Ishikawa (cell line): Measurements from ENCODE around the gene KIF3C.

Source experiments
- CEBPB ChIP-seq: IDR thresholded peaks from 2 replicates; pipeline ENCODE4 v1.6.1; 2012
- CREB1 ChIP-seq: IDR thresholded peaks from 2 replicates; pipeline ENCODE4 v1.6.1; 2012; ENCODE audit warnings: low read depth
- EGR1 ChIP-seq: IDR thresholded peaks from 2 replicates; pipeline ENCODE4 v1.6.1; 2012
- EP300 ChIP-seq: IDR thresholded peaks from 2 replicates; pipeline ENCODE4 v1.6.1; 2012; ENCODE audit warnings: borderline replicate concordance
- FOXM1 ChIP-seq: IDR thresholded peaks from 2 replicates; pipeline ENCODE4 v1.6.1; 2012; ENCODE audit warnings: low read depth, borderline replicate concordance
- NFIC ChIP-seq: IDR thresholded peaks from 2 replicates; pipeline ENCODE4 v1.6.1; 2012
- RAD21 ChIP-seq: IDR thresholded peaks from 2 replicates; pipeline ENCODE4 v1.6.1; 2012; ENCODE audit warnings: low read depth
- TAF1 ChIP-seq: IDR thresholded peaks from 2 replicates; pipeline ENCODE4 v1.6.1; 2012; ENCODE audit warnings: low read depth, mild to moderate bottlenecking
- TCF12 ChIP-seq: IDR thresholded peaks from 2 replicates; pipeline ENCODE4 v1.6.1; 2012; ENCODE audit warnings: low read depth
- TEAD4 ChIP-seq: IDR thresholded peaks from 2 replicates; pipeline ENCODE4 v1.6.1; 2012
- YY1 ChIP-seq: IDR thresholded peaks from 2 replicates; pipeline ENCODE4 v1.6.1; 2012; ENCODE audit warnings: low read depth
- ZBTB7A ChIP-seq: IDR thresholded peaks from 2 replicates; pipeline ENCODE4 v1.6.1; 2012; ENCODE audit warnings: low read depth
- TF ChIP-seq, protein P1 (sequence below): IDR thresholded peaks from 2 replicates; pipeline ENCODE4 v1.6.1; 2012; ENCODE audit warnings: low read depth, mild to moderate bottlenecking
- TF ChIP-seq, protein P2 (sequence below): IDR thresholded peaks from 2 replicates; pipeline ENCODE4 v1.6.1; 2012
- TF ChIP-seq, protein P3 (sequence below): IDR thresholded peaks from 2 replicates; pipeline ENCODE4 v1.6.1; 2012

KIF3C gene

DNA sequence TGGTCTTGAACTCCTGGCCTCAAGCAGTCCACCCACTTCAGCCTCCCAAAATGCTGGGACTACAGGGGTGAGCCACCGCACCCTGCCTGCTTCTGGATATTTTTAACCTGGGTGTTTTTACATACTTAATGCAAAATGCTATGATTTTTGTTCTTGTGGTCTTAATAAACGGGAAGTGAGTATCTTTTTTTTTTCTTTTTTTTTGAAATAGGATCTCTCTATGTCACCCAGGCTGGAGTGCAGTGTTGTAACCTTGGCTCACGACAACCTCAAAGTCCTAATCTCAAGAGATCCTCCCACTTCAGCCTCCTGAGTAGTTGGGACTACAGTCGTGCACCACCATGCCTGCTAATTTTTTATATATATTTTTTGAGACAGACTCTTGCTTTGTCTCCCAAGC, 84.8 kb downstream of the KIF3C start:
- no peak for TF ChIP-seq TCF12
- TF ChIP-seq YY1 = no peak
- no peak for TF ChIP-seq FOXM1
- TF ChIP-seq EP300 = no peak
- no peak for TF ChIP-seq NFIC
- TF ChIP-seq, protein P1, sequence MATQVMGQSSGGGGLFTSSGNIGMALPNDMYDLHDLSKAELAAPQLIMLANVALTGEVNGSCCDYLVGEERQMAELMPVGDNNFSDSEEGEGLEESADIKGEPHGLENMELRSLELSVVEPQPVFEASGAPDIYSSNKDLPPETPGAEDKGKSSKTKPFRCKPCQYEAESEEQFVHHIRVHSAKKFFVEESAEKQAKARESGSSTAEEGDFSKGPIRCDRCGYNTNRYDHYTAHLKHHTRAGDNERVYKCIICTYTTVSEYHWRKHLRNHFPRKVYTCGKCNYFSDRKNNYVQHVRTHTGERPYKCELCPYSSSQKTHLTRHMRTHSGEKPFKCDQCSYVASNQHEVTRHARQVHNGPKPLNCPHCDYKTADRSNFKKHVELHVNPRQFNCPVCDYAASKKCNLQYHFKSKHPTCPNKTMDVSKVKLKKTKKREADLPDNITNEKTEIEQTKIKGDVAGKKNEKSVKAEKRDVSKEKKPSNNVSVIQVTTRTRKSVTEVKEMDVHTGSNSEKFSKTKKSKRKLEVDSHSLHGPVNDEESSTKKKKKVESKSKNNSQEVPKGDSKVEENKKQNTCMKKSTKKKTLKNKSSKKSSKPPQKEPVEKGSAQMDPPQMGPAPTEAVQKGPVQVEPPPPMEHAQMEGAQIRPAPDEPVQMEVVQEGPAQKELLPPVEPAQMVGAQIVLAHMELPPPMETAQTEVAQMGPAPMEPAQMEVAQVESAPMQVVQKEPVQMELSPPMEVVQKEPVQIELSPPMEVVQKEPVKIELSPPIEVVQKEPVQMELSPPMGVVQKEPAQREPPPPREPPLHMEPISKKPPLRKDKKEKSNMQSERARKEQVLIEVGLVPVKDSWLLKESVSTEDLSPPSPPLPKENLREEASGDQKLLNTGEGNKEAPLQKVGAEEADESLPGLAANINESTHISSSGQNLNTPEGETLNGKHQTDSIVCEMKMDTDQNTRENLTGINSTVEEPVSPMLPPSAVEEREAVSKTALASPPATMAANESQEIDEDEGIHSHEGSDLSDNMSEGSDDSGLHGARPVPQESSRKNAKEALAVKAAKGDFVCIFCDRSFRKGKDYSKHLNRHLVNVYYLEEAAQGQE = no peak
- TF ChIP-seq TAF1 = no peak
- TF ChIP-seq CEBPB = no peak
- TF ChIP-seq EGR1 = no peak
- TF ChIP-seq RAD21 = no peak
- TF ChIP-seq, protein P2, sequence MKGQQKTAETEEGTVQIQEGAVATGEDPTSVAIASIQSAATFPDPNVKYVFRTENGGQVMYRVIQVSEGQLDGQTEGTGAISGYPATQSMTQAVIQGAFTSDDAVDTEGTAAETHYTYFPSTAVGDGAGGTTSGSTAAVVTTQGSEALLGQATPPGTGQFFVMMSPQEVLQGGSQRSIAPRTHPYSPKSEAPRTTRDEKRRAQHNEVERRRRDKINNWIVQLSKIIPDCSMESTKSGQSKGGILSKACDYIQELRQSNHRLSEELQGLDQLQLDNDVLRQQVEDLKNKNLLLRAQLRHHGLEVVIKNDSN = no peak
- no peak for TF ChIP-seq CREB1
- TF ChIP-seq, protein P3, sequence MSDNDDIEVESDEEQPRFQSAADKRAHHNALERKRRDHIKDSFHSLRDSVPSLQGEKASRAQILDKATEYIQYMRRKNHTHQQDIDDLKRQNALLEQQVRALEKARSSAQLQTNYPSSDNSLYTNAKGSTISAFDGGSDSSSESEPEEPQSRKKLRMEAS = no peak
- no peak for TF ChIP-seq TEAD4
- no peak for TF ChIP-seq ZBTB7A

DNA sequence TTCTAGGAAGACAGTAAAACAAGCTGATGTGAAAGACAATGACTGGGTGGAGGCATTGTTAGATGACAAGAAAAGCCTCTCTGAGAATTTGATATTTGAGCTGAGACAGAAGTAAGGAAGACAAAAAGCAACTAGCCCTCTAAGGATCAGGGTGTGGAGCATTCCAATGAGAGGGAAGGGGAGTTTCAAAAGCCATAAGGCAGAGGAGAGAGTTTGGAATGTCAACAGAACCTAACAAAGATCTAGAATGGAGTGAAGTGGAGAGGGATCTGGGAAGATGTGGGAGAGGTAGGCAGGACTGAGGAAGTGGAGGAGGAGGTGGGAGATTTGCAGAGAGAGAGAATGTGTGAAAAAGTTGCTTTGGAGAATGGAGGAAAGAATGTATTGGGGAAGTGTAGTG, 86.7 kb downstream of the KIF3C start:
- TF ChIP-seq TCF12 = no peak
- no peak for TF ChIP-seq CREB1
- TF ChIP-seq NFIC = no peak
- TF ChIP-seq, protein P1 = no peak
- TF ChIP-seq EGR1 = no peak
- no peak for TF ChIP-seq YY1
- TF ChIP-seq CEBPB = no peak
- TF ChIP-seq EP300 = no peak
- no peak for TF ChIP-seq TEAD4
- TF ChIP-seq RAD21 = no peak
- TF ChIP-seq, protein P2 = no peak
- TF ChIP-seq TAF1 = no peak
- no peak for TF ChIP-seq ZBTB7A

DNA sequence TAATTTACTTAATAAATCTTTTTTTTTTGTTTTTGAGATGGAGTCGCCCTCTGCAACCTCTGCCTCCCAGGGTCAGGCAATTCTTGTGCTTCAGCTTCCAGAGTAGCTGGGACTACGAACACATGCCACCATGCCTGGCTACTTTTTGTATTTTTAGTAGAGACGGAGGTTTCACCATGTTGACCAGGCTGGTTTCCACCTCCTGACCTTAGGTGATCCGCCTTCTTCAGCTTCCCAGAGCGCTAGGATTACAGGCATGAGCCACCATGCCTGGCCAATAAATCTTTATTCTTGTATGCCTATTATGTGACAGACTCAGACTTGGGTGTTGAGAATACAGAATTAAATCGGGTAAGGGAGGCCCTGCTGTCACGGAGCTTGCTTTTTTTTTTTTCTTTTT, 87.3 kb downstream of the KIF3C start:
- no peak for TF ChIP-seq ZBTB7A
- TF ChIP-seq, protein P2 = no peak
- no peak for TF ChIP-seq TCF12
- TF ChIP-seq TAF1 = no peak
- no peak for TF ChIP-seq FOXM1
- no peak for TF ChIP-seq YY1
- TF ChIP-seq, protein P1 = no peak
- no peak for TF ChIP-seq CEBPB
- no peak for TF ChIP-seq RAD21
- TF ChIP-seq EP300 = no peak
- TF ChIP-seq NFIC = no peak

DNA sequence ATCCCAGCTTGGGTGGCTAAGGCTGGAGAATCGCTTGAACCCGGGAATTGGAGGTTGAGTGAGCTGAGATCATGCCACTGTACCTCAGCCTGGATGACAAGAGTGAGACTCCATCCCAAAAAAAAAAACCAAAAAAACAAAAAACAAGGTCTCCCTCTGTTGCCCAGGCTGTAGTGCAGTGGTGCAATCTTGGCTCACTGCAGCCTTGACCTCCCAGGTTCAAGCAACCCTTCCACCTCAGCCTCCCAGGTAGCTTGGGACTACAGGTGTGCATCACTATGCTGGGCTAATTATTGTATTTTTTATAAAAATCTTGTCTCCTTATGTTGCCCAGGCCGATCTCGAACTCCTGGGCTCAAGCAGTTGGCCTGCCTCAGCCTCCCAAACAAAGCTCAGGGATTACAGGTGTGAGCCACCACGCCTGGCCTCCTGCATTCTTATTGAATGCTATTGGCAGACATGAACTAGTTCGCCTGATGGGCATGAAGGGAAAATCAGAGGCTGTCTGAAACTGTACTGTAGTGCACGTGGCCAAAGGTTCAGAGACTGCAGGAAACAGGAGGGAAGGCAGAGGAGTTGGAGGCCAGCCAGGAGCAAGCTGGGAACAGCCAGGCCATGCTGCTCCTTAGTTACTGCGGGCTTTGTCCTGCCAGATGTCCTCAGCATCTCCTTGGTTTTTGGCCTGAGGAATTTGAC, 88.0 kb downstream of the KIF3C start:
- TF ChIP-seq FOXM1 = no peak
- TF ChIP-seq EGR1 = no peak
- TF ChIP-seq NFIC = peak; percentile 33; the same call in 1 of the 2 replicates
- TF ChIP-seq, protein P2 = peak; percentile 26
- TF ChIP-seq, protein P1 = no peak
- TF ChIP-seq, protein P3 = peak; percentile 43; the same call in 1 of the 2 replicates
- no peak for TF ChIP-seq TCF12
- TF ChIP-seq RAD21 = no peak
- TF ChIP-seq EP300 = no peak
- no peak for TF ChIP-seq ZBTB7A
- TF ChIP-seq TAF1 = no peak
- TF ChIP-seq TEAD4 = no peak
- no peak for TF ChIP-seq CREB1
- TF ChIP-seq CEBPB = no peak
- TF ChIP-seq YY1 = no peak
